ENCODE data around the gene RHOD. TPM values are rescaled to one million over a fixed set of nuclear protein-coding genes. Genes with fewer than 3 reads are reported as not detected.

The RHOD gene
- total RNA-seq, 2 donors from 2014 or later: 39.1 to 68.5 TPM

DNA sequence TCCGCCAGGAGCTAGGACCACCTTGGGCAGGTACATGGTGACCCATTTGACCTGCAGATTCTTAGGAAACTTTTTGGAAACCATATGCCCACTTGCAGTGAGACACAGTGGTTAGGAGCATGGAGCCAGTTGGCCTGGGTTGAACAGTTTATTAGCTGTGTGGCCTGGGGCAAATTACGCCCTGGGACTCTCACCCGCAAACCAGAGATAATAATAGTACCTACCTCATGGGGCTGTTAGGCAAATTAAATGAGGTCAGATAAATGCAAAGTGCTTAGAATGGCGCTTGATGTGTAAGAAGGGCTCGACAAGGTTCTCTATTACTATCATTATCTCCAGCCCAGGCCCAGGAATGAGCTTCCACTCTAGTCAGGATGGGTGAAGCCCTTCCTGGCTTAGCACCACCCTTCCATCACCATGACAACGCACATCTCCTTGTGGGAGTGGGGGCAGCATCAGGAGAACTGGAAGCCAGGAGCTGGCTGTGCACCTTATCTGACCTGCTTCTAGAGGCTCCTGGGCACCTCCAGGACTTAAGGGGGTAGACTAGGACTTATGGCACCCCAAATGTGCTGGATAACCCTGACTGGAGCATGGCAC is 28.6 kb upstream of the RHOD start:
- H3K9me3 ChIP-seq: no peaks in the 10 kb centered on the region
- no peak for DNase-seq (ENCODE audit: low spot score)
- H3K36me3 ChIP-seq: no peaks in the 10 kb centered on the region
- H3K27me3 ChIP-seq: peaks cover 0 to 7% of the 10 kb centered on the region in 2 donors
- no peak overlapping the region for H3K4me3 ChIP-seq
- peaks cover 0 to 8% of the 10 kb centered on the region in 2 donors for H3K4me1 ChIP-seq
- TF ChIP-seq, protein P1, sequence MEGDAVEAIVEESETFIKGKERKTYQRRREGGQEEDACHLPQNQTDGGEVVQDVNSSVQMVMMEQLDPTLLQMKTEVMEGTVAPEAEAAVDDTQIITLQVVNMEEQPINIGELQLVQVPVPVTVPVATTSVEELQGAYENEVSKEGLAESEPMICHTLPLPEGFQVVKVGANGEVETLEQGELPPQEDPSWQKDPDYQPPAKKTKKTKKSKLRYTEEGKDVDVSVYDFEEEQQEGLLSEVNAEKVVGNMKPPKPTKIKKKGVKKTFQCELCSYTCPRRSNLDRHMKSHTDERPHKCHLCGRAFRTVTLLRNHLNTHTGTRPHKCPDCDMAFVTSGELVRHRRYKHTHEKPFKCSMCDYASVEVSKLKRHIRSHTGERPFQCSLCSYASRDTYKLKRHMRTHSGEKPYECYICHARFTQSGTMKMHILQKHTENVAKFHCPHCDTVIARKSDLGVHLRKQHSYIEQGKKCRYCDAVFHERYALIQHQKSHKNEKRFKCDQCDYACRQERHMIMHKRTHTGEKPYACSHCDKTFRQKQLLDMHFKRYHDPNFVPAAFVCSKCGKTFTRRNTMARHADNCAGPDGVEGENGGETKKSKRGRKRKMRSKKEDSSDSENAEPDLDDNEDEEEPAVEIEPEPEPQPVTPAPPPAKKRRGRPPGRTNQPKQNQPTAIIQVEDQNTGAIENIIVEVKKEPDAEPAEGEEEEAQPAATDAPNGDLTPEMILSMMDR (IDR thresholded peaks at IDR 0.05): no peak
- H3K27ac ChIP-seq: no peak overlapping the region

DNA sequence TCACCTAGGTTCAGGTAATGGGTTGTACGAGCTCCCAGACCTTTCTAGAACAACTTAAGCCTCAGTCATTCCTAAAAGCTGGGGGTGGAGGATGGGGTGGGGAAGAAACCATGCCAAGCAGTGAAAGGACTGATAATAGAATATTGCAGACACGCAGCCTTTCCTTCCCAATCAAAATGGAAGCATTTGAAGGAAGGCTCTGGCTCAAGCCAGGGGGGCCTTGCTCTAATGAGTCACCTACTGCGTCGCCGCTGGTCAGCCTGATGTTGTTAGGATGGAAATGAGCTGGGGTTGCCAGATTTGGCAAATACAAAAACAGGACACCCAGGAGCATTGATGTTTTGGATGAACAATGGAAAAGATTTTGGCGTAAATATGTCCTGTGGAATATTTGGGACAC is 27.5 kb upstream of the RHOD start:
- DNase-seq (ENCODE audit: low spot score): no peak
- Histone ChIP-seq H3K9me3 (no peaks in the 10 kb centered on the region), H3K4me1 (peaks cover 0 to 9% of the 10 kb centered on the region in 2 donors), H3K4me3 (no peak overlapping the region), H3K36me3 (no peaks in the 10 kb centered on the region), H3K27ac (no peak overlapping the region), H3K27me3 (no peaks in the 10 kb centered on the region)
- TF ChIP-seq, protein P1 (IDR thresholded peaks at IDR 0.05): no peak

DNA sequence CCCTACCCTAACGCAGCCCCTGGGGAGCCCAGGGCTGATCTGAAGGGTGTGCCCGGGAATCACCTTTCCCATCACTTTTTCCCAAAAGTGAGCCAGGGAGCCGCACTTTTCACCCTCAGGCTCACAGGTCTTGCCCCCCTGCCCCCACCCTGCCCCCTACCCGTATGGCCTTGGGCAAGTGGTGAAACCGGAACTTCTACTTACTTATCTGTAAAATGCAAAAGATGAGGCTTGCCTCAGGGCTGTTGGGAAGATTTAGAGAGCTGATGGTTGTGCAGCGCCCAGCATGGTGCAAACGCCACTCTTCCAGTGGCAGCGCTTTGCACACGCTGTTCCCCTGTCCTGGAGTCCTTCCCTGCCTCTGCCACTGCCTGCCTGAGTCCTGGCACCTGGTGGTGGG is 25.7 kb upstream of the RHOD start:
- no peaks in the 10 kb centered on the region for H3K36me3 ChIP-seq
- H3K9me3 ChIP-seq: no peaks in the 10 kb centered on the region
- no peak overlapping the region for H3K4me3 ChIP-seq
- peaks cover 0 to 9% of the 10 kb centered on the region in 2 donors for H3K4me1 ChIP-seq
- H3K27me3 ChIP-seq: no peaks in the 10 kb centered on the region
- H3K27ac ChIP-seq: no peak overlapping the region
- no peak for DNase-seq (ENCODE audit: low spot score)
- TF ChIP-seq, protein P1 (IDR thresholded peaks at IDR 0.05): no peak

DNA sequence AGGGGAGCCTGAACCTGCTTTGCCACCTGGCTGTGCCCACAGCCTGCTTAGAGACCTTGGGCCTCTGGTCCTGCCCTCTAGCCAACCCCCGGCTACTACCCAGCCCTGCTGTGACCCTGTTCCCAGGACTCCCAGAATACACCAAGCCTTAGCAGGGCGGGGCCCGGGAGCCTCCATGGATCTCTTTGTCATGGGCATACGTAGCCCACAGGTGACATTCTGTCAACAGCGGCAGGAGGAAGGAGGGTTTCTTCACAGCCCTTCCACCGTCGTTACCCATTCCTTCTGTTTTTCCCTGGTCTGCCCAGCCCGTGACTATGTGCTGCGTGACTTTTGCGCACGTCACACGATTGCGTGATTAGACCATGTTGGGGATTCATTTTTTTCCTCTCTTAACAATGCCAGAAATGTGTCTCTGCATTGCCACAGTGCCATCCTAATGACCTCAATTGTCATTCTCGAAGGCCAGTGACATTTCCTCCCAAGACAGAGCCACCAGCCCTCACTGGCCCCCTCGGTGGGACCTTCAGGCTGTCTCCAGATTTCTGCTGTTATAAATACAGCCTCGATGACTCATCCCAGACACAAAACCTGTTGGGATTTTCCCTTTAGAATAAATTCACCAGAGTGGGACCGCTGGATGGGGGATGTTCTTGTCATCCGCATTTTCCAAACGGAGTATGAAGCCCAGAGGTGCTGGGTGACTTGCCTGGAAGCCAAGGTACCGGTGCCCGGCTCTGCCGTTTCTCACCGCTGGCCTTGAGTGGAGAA is 24.7 kb upstream of the RHOD start:
- TF ChIP-seq, protein P1 (IDR thresholded peaks at IDR 0.05): no peak
- Histone ChIP-seq H3K4me3 (no peak overlapping the region), H3K9me3 (no peaks in the 10 kb centered on the region), H3K27ac (no peak overlapping the region), H3K27me3 (no peaks in the 10 kb centered on the region), H3K4me1 (peaks cover 0 to 9% of the 10 kb centered on the region in 2 donors), H3K36me3 (no peaks in the 10 kb centered on the region)
- no peak for DNase-seq (ENCODE audit: low spot score)

DNA sequence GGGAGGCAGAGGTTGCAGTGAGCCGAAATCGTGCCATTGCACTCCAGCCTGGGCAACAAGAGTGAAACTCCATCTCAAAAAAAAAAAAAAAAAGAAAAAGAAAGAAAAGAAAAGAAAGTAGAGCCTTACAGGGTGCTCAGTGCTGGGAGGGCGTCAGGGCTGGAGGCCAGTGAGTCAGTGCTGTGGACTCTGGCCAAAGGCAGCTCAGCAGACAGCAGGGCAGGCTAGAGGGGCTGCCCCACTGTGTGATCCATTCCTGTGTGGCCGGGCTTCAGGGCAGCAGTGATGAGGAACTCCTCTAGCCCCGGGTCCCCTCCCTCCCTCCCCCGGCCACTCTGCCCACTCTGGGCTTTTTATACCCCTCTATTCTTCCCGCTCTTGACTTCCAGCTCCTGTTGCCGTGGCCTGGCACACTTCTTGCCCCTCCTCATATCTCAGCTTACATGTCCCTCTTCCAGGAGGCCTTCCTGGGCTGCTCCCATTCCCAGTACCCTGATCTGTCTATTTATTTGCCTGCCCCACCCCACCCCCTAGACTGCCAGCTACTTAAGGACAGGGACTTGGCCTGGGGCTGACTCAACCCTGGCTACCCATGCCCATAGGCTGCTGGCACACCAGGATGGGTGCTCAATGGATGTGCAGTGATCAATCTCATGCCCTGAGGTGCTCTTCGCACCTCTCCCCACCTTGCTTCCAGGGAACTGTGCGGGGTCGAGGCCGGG is 23.7 kb upstream of the RHOD start:
- peak; percentile 66 for DNase-seq (ENCODE audit: low spot score)
- Histone ChIP-seq H3K27me3 (no peaks in the 10 kb centered on the region), H3K4me3 (no peak overlapping the region), H3K27ac (peak overlapping the region in 1 of 2 donors; percentile 29), H3K36me3 (no peaks in the 10 kb centered on the region), H3K9me3 (no peaks in the 10 kb centered on the region), H3K4me1 (peaks cover 0 to 9% of the 10 kb centered on the region in 2 donors)
- TF ChIP-seq, protein P1 (IDR thresholded peaks at IDR 0.05): no peak
